GM21367 (cell line): ENCODE data around the gene CEP104.
"Not testable (repeated sequence)": the region's sequence is repeated elsewhere in the genome, so short reads cannot be mapped to it uniquely, and the experiment has no call there.

ENCODE experiments used
- ATAC-seq: cut with Tn5 transposase; IDR thresholded peaks from one replicate; pipeline ENCODE4 v1.9.1; 2021; ENCODE audit not compliant: unreplicated experiment

The CEP104 gene

GRCh38 chr1:3828391-3828790 lies 28.6 kb downstream of the CEP104 start:
- no peak for ATAC-seq

- ATAC-seq: no peak
These were observed 29.2 kb downstream of the CEP104 start for GRCh38 chr1:3827813-3828307.

GRCh38 chr1:3825356-3825755 lies 31.7 kb downstream of the CEP104 start:
- ATAC-seq: no peak

GRCh38 chr1:3824650-3825049 lies 32.4 kb downstream of the CEP104 start:
- no peak for ATAC-seq

DNA sequence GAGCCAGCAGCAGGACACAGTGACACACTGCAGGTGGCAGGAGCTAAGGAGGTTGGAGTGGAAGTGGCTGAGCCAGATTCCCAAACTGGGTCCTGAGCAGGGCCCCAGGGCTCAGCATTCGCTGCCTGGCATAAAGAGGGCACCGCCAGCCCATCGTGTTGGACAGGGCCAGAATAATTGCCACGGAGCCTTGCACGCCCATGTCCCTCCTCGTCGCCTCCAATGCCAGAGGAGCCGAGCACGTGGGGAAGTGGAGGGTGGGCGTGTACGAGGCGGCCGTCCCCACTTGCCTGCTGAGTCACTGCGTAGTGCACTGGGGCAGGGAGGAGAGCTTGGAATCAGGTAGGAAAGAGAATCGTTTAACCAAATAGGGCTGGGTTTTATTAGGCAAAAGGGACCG lies 34.6 kb downstream of the CEP104 start:
- ATAC-seq: no peak

DNA sequence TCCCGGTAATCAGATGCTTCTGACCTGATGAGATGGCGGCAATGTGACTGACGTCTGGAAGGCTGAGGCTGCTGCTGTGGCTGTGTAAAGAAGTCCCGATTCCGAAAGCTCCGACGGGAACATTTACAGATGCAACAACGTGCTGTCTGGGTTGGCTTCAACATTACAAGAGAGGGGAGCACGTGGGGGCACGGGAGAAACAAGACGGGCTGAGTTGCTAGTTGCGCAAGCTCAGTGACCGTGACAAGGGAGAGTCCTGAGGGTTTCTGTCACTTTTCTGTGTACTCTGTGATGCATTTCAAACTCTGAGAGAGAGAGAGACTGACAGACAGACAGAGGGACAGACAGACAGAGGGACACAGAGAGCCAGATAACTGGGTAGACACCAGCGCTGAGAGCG lies 35.1 kb downstream of the CEP104 start:
- no peak for ATAC-seq

GRCh38 chr1:3821447-3821846 lies 35.6 kb downstream of the CEP104 start:
- no peak for ATAC-seq

- ATAC-seq: no peak
These were observed 36.0 kb downstream of the CEP104 start for GRCh38 chr1:3821004-3821403.

- ATAC-seq: no peak
These were observed 36.7 kb downstream of the CEP104 start for GRCh38 chr1:3820316-3820715.

GRCh38 chr1:3819771-3820200 lies 37.2 kb downstream of the CEP104 start:
- no peak for ATAC-seq

- no peak for ATAC-seq
These were observed 39.0 kb downstream of the CEP104 start for GRCh38 chr1:3817821-3818597.

DNA sequence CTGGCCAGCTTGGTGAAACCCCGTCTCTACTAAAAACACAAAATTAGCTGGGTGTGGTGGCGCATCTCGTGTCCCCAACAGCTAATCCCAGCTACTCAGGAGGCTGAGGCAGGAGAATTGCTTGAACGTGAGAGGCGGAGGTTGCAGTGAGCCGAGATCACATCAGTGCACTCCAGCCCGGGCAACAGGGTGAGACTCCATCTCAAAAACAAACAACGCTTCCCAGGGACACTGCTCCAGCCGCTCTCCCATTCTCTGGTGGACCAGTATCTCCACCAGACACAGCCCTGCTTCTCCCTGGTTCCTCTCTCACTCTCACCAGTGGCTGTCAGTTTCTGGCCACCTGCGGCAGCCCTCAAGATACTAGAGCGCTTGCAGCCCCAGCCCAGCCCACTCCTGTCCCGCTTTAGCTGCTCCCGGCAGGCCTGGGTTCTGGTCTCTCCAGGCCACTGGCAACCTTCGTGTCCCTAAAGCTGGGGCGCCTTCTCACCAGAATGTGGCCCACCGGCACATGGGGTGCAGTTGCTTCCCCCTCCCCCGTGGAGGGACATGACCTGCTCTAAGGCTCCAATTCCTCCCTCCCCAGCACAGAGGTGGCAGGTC lies 39.8 kb downstream of the CEP104 start:
- no peak for ATAC-seq

- no peak for ATAC-seq
These were observed 40.5 kb downstream of the CEP104 start for GRCh38 chr1:3816331-3817137.

- ATAC-seq: no peak
These were observed 42.0 kb downstream of the CEP104 start for GRCh38 chr1:3814771-3815561.

GRCh38 chr1:3814065-3814464 lies 42.9 kb downstream of the CEP104 start:
- ATAC-seq: no peak

DNA sequence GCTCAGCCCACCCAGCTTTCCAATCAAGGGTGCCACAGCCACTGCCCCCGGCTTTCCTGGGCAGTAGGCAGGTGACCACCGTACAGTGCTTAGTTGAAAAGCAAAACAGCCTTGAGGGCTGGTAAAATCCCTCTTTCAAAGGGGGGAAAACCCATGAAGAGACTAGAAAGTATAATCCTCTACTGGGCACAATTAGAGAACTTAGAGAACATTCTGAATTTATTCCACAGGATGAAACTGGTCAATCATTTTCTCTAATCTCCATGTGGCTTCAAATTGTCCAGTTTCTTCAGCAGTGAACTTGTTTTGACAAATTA lies 45.5 kb downstream of the CEP104 start:
- no peak for ATAC-seq

DNA sequence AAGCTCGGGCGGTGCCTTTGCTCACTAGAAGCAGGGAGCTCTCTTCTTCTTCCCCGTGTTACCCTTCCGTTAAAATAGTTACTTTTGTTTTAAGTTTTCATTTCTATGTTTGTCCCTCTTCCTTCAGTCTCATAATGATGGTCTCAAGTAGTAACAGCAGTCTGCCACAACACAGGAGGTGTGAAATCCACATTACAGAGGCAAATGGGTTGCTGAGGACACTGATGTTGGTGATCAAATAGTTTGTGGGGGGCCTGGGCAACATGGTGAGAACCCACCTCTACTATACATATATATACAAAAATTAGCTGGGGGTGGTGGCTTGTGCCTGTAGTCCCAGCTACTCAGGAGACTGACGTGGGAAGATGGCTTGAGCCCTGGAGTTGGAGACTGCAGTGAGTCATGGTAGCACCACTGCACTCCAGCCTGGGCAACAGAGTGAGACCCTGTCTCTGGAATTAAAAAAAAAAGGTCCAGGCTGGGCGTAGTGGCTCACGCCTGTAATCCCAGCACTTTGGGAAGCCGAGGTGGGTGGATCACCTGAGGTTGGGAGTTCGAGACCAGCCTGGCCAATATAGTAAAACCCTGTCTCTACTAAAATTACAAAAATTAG lies 46.8 kb downstream of the CEP104 start:
- ATAC-seq: not testable (repeated sequence)

GRCh38 chr1:3809680-3810079 lies 47.3 kb downstream of the CEP104 start:
- ATAC-seq: no peak

DNA sequence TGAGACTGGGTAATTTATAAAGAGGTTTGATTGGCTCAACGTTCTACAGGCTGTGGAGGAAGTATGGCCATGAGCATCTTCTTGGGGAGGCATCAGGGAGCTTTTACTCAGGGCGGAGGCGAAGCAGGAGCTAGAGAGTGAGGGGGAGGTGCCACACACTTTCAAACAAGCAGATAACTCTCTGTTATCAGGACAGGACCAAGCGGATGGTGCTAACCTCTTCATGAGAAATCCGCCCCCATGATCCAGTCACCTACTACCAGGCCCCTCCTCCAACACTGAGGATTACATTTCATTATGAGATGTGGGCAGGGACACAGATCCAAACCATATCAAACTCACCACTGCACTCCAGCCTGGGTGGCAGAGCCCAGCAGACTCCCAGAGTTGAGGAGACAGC lies 49.2 kb downstream of the CEP104 start:
- ATAC-seq: no peak

DNA sequence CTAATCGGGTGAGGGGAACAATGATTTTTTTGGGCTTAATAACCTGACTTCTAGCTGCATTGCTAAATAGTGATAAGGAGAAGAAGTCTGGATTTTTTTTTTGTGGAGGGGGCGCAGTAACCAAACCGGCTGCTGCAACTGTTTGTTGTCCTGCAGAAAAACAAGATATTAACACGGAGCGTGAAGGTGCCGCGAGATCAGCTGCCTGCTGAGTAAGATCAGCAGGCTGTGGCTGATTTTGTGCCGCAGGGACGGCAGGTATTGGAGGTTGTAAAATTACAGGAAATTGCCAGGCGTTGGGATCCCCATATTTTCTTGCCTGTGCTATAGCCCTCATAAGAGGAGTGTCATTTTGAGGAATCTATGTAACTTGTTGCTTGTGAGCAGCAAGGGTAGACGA lies 52.0 kb downstream of the CEP104 start:
- ATAC-seq: no peak

DNA sequence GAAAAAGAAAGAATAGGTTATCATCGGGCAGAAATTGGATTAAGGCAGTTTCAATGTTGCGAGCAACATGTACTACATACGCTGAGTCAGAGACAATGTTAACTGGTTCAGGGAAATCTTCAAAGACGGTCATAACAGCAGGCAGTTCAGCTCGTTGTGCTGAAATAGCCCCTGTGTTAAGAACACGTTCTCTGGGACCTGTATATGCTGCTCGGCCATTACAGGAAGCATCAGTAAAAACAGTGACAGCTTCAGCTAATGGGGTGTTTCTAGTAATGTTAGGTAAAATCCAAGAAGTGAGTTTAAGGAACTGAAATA lies 52.4 kb downstream of the CEP104 start:
- ATAC-seq: not testable (repeated sequence)
